ENCODE measurements around the gene VRK3.
A peak's percentile ranks its signal among the peaks of the same experiment; 100 is the strongest.

VRK3 gene

DNA sequence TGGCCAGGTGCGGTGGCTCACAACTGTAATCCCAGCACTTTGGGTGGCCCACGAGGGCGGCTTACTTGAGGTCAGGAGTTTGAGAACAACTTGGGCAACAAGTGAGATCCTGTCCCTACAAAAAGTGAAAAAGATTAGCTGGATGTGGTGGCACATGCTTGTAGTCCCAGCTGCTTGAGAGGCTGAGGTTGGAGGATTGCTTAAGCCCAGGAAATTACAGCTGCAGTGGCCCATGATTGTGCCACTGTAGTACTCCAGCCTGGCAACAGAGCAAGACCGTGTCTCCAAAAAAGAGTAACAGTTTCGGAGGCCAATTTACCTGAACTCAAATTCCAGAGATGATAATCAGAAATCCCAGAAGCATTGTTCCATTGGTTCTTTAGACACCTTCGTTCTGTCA, 5.1 kb upstream of the VRK3 start:
- DNase-seq, result no peak

DNA sequence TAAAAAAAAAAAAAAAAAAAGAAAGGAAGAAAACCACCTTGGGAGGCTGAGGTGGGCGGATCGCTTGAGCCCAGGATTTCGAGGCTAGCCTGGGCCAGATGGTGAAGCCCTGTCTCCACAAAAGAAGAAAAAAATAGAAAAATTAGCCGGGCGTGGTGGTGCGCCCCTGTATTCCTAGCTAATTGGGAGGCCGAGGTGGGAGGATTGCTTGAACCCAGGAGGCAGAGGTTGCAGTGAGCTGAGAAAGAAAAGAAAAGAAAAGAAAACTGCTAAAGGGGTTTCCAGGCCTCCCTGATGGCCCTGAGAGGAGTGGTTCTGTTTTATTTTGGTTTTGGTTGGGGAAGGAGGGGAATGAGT, 1.4 kb upstream of the VRK3 start:
- DNase-seq, result no peak

DNA sequence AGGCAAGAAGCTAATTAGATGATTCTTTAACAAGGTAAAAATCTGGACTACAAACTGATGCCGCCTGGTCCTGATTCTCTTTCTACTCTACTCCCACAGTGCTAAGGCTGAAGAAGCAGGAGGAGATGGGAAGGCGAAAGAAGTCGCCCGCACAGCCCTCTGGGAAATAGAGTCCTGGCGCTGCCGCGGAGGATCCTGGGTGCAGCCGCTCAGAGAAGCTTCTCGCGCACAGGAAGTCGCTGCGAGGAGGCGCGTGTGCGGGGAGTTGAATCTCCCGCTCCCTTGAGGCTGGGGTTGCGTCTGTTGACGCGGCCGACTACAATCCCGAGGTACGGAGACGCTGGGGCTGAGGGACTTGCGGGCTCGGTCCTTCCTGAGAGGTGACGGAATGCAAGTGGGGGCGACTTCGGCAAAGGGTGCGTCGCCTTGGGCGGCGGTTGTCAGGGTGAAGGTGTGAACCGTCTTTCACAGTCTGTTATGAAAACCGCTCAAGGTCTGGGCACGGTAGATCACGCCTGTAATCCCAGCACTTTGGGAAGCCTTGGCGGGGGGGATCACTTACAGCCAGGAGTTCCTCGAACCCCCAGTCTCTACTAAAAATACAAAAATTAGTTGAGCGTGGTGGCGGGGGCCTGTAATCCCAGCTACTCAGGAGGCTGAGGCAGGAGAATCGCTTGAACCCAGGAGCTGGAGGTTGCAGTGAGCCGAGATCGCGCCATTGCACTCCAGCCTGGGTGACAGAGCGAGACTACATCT, 800 bp upstream of the VRK3 start, which contains the start of gene ZNF473:
Gene ZNF473 (plus strand): TSS at position 212 of the 756 bp plus-strand sequence. CDS start 5,078 bp downstream, outside the sequence.
- peak; percentile 88 to 91 for DNase-seq

DNA sequence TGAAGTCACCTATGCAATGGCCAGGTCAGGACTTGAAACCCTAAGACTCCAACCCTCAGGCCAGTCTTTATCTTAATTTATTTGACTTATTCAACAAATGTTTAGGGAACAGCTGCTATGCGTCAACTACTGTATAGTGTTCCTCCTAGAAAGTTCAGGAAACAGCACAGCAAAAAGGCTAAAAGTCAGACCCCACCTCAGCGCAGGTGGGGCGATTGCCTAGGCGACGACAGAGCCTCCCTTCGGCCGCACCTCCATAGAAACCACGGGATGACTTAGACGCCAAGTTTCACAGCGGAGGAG, 502 bp downstream of the VRK3 start:
- no peak for DNase-seq

DNA sequence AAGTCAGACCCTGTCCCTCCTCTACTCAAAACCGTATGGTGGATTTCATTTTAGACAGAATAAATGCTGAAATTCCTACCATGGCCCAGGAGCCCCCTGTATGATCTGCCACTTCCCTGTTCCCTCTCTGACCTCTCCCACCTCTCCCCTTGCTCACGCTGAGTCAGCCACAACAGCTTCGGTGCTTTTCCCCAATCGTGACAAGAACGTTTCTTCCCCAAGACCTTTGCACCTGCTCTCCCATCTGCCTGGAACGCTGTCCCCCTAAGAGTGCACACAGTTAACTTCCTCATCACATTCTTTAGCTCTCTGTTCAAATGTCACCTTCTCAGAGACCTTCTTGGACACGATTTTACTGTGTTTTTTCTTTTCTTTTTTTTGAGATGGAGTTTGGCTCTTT, 2.3 kb downstream of the VRK3 start:
- no peak for DNase-seq

DNA sequence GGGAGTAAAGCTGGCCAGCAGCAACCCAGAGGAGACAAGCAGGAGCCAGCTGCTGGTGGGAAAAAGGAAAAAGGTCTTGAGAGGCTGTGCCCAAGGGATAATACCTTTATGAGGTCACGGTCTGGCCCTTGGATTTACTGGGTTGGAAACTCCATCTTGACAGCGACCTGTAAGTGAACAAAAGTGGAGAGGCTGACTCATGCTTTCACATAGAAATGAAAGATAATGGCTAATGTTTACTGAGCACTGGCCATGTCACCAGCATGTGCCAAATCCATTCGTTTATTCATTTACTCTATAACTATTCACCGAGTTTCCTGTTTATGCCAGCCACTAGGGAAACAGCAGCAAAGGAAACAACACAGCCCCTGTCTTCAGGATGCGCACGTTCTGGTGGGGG, 4.7 kb downstream of the VRK3 start:
- no peak for DNase-seq

DNA sequence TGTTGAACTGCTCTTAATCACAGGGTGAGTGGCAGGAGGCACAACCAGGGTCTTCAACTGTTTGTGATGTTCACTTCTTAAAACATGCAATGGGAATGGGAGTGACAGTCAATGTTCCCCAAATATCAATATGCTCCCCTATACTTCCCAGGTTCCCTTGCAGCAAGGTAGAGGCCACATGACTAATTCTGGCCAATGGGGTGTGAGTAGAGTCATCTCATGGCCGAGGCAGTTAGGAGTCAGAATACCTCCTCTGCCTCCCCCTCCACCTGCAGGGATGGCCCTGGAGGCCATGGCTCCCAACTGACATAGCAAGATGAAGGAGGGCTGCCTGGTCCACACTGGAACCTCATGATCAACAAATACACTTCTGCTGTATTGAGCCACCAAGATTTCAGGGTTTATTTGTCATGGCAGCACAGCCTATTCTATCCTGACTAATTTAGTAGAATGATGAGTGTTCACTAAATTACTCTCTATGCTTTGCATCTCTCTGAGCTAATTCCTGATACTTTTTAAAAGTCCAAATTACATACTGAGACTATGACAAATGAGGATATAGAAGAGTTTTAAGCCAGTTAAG, 8.9 kb downstream of the VRK3 start:
- no peak for DNase-seq

DNA sequence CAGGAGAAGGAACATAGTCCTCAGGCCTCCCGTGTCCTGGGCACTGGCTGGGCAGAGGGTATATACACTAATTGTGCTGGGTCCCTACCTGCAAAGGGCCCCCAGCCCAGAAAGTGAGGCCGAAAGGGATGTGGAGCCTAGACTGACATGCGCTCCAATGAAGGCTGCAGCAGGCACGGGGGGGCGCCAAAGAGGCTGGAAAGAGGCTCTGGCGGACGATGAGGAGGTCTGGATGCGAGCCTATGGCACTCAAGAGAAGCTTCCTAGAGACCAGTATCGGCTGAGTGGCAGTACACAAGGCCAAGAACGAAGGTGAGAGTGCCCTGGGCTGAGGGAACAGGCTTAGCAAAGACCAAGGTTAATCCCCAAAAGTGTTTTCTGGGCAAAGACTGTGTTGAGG, 16.6 kb downstream of the VRK3 start:
- DNase-seq, result peak; percentile 22 to 32

DNA sequence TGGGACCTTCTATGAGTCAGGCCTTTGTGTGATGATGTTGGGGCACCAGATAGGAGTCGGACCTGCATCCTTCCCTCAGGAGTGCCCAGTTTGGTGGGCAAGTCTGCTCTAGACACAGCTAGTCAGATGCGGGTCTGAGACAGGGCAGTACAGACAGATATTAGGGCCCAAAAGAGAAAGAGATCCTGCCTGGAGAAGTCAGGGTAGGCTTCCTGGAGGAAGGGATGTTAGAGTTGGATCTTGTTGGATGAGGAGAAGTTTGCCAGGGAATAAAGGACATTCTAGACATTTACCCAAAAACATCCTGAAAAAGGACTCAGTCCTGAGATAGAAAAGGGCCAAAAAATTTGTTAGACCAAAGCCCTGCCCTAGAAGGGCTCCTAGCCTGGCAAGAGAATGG, 17.2 kb downstream of the VRK3 start:
- DNase-seq, result no peak

DNA sequence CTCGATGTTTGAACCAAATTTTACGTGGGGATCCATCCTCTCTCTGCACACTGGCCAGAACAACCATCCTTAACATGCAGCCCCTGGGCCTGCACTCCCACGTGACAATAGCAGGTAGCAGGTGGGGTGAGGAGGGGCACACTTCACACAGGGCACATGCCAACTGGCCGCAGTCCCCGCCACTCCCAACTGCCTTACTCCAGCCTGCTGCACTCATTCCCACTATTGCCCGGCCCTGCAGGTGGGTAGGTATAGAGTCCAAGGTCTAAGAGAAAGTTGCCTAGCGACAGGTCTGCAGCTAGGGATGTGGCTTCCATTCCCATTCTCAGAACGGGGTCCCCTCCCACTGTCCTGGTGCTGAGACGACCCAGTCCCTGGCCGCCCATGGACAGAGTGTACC, 18.0 kb downstream of the VRK3 start:
- DNase-seq, result no peak

DNA sequence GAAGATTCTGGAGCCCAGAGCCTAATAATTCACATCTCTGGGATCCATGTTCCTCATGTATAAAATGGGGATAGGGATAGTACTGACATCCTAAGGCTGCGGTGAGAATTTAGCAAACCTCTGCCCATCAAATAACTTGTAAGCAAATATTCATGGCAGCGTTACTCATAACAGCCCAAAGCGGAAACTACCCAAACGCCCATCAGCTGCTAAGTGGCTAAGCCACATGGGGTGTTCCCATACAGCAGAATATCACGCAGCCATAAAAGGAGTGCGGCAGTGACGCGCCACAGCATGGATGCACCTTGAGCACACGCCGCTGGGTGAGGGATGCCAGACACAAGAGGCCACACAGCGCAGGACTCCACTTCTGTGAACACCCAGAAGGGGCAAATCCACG, 19.7 kb downstream of the VRK3 start:
- DNase-seq, result peak; percentile 25 to 37

DNA sequence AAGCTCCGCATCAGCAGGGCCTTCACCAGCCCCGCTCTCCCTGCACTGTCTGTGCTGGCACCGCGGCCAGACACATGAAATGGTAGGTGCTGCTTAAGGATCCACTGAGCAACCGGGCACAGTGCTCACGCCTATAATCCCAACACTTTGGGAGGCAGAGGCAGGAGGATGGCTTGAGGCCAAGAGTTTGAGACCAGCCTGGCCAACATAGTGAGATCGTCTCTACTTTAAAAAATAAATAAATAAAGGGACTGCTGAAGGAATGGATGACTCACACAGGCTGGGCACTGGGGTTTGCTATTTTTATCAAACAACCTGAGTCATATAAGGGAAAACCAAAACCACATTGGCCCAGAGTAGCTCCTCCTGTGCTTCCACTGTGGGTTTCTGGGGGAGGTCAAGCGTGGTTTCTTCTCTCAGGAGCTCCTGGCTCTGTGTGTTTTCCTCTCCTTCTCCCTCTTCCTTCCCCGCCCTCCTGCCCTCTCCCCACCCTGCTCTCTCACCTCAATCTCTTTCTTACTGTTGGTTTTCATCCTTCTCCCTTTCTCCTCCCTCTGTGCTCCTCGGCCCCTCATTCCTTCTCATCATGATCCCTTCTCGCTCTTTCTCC, 21.3 kb downstream of the VRK3 start:
- peak; percentile 29 to 56 for DNase-seq

DNA sequence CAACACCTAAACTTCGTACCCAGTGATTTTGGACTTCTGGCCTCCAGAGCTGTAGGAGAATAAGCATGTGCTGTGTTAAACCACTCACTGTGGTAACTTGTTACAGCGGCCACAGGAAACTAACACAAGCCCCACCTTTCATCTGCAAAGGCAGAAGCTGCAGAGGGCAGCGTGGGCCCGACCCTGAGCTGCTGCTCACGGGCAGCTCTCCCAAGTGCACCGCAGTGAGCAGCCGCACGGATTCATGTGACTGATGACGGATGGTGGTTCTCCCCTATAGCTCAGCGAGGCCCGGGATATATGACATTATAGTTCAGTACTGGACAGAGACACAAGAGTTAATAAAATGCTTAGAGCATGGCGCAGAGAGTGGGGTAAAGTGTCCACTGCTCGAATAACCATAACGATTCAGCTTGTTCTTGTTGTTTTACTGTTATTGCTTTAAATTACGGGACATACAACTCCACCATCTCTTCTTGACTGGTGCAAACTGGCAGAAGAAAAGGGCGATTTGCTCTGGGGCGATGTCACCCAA, 21.9 kb downstream of the VRK3 start:
- no peak for DNase-seq

DNA sequence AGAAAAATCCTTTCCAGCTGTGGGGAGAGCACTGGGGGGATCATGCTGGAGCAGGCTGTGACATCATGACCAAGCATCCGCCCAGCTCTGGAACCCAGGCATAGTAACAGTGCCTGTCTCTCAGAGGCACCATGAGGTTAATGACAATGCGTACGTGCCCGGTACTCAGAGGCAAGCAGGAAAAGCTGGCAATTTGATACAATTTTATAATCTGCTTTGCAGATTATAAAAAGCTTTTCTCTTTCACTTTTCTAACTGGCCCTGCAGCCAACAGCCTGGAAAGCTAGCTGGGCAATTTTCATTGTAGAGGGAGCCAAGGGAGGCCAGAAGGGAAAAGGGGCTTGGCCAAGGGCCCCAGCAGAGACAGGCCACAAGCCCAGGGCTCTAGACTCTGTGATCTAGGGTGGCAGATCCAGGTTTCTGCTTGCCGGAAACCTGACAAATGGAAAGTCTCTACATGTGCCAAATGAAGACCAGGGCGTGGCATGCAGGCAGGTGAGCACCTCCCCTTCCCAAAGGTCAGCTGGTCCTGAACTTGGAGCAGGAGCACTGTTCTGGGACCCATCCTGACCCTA, 22.7 kb downstream of the VRK3 start:
- no peak for DNase-seq

DNA sequence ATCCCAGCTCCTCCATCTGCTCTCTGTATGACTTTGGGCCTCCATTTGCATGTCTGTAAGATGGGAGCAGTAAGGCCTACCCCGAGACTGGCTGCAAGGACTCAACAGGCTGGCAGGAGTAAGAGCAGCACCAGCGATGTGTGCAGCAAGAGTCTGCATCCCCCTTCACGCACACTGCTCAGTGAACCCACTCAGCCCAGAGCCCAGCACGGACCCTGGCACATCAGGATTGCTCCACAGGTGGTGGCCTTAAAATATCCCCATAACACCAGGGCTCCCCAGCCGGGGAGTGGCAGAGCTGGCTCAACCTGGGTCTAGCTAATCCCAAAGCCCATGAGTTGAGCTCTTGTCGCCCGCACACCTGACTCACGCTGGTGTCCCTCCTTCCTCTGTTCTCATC, 23.4 kb downstream of the VRK3 start:
- DNase-seq, result no peak

DNA sequence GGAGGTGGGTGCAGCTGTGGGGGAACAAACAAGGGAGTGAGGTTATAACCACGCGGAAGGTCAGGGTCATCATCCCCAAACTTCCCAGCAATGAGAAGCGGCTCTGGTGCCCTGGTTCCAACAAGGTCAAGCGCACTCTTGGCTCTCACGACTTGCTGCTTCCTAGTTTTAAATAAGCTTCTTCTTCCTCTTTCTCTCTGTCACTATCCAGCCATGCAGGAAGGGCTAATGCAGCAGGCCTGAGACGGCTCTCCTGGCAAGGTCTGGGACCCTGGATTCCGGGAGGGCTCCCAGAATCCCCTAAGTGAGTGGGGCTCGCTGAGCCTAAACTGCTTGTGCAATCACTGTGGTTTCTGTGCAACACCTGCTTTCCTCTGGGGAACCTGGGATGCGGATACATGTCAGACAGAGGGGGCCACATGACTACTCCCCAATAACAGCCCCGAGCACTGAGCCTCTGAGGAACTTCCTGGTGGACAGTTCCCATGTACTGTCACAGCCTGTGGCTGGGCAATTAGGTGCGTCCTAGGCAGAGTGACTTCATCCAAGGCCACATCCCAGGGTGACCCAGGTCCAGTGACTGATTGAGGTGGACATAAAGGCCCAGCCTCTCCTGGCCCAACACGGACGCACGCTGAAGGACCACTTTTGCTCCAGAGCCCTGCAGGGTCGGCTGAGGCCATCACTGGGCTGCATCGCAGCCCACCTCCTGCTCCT, 24.2 kb downstream of the VRK3 start:
- DNase-seq, result no peak

DNA sequence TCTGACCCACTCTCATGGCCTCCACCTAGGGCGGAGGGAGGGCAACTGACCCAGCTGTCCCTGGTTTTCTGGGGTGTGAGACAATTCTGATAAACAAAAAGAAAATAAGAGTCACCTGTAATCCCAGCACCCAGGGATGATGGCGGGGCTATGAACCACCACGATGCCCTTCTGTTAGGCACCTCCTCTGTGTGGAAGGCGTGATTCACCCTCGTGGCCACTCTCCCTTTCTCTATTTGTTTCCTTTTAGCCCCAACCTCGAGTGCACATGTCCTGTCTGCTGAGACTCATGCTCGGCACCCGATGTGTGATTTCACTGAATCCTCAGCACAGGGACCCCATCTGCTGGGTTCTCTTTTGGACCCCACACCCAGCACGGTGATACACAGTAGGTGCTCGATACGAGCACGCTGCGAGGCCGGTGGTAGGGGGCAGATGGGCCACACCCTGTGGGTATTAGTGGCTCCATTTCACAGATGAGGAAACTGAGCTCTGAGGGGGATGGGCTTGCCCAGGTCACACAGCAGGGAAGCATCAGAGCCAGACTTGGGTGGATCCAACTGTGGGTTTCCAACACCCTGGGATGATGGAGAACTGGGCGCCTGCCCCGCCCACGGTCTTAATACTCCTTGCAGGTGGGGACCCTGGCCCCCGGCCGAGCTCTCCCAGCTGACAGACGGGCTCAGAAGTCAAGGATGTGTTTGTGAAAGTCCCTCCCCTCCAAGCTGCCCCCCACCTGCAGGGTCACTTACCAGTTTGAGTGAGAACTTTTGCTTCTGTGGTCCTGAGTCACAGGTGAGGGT, 24.9 kb downstream of the VRK3 start:
- no peak for DNase-seq

DNA sequence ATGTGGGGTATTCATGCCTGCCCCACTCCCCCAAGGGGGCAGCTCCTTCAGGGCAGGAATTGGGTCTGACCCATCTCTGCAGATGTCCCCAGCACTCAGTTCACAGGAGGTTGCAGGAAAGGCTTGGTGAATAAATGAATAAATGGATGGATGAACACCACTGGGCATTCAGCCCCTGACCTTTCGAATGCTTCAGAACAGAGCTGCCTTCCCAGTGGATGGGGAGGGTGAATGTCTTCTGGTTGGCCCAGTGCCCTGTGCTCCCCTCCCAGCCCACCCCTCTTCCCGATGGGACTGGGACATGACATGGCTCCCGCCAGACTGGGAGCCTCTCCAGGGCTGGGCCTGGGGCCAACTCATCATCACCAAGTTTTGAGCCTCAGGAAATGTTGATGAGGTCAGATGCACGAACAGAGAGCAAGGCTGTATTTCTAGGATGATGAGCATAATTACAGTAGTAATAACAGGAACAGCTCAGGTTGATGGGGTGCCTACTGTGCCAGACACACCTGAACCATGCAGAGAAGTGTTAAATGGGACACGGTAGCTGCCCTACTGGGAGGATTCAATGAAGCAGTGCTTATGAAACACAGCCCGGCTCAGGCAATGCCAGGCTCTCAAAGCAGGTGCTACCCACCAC, 25.7 kb downstream of the VRK3 start:
- no peak for DNase-seq

DNA sequence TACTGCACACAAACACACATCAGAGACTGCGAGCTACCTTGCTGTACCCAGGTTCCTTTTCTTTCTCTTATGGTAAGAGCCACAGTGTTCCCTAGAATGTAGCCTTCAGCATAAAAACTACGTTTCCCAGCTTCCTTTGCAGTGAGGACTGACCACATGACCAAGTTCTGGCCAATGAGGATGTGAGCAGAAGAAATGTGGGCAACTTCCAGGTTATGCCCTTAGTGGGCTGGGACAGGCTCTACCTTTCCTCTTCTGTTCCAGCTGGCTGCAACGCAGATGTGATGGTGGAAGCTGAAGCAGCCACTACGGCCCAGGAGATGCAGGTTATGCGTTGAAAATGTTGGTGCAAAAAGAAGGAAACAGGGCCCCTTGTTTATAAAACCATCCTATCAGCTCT, 27.5 kb downstream of the VRK3 start:
- DNase-seq, result no peak

DNA sequence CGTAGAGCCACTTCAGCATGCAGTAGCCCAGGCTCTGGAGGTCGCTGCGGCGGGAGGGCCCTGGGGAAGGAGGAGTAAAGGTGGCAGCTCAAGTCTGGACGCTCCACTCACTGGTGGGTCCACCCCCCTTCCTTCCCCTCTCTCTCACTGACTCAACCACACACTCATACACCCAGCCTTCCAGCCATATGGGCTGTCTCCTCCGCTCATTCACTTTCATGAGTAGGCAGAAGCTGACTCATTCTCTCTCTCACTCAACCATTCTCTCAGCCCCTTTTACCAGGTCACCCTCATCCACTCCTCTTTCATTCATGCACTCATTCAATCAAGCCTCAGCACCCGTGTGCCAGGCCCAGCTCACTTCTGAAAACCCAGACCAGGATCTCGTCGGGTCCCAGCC, 36.7 kb downstream of the VRK3 start:
- peak; percentile 21 to 30 for DNase-seq

DNA sequence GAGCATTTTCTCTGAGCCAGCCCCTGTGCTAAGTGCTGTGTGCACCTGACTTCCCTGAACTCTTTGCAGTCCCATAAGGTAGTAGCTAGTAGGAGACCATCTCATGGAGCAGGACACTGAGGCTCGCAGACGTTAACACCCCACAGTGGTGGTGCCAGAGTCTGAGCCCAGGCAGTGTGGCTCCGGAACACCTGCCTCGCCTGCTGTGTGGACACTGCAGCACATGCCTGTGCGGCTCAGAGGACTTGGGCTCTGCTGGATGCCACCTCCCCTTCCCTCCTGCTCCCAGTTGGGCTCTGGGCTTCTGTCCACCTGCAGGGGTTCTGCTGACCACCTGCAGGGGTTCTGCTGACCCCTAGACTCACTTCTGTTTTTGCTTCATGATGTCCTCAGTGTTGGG, 37.2 kb downstream of the VRK3 start:
- DNase-seq, result no peak

DNA sequence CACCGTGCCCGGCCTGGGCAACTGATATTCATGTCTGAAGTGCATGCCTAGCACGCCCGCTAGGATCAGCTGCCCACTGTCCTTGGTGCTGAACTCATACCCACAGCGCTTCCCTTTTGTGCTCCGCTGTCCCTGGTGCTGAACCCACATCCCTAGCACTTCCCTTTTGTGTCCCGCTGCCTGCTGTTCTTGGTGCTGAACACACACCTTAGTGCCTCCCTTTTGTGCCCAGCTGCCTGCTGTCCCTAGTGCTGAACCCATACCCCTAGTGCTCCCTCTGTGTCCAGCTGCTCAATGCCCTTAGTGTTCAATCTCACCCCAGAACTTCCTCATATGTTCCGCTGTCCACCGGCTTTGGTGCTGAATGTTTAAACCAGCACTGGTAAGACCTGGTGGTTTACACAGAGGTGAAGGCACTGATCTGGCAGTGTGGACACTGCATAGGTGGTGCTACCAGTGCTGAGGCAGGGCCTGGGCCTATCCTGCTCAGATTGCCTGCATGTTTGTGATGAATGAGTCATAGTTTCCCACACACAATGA, 37.9 kb downstream of the VRK3 start:
- DNase-seq, result peak; percentile 82 to 87
